GM12878 (cell line): ENCODE measurements around the gene FAM163B. TPM values are rescaled to one million over a fixed set of nuclear protein-coding genes. Genes with fewer than 3 reads are reported as not detected.

Source experiments
- ATAC-seq: fragments of 200-7000 bp; cut with Tn5 transposase; 3 replicates; pipeline ENCODE4 v1.9.1; 2020; ENCODE audit warnings: mild to moderate bottlenecking, moderate library complexity
- BruUV-seq: library from RNA; stranded (reverse); fragments of 400-500 nt; replicated peaks from 2 replicates; lab custom pipeline; 2021; lab: Mats Ljungman, UMichigan
- CTCF ChIA-PET: fragments of 300-600 bp; sonication (Branson Sonifier 250); formaldehyde crosslinking; extraction: SDS; loops from one replicate; lab custom pipeline; 2021; ENCODE audit warnings: inconsistent platforms; lab: Yijun Ruan, JAX
- POLR2A ChIA-PET: fragments of 350-600 bp; formaldehyde crosslinking; extraction: SDS; loops from one replicate; lab custom pipeline; 2021; ENCODE audit warnings: inconsistent platforms; lab: Charles Lee
- RAD21 ChIA-PET: fragments of 300-600 bp; sonication (Branson Sonifier 250); formaldehyde crosslinking; loops from one replicate; lab custom pipeline; 2023; ENCODE audit warnings: antibody characterized with exemption; ENCODE audit not compliant: unreplicated experiment; lab: Charles Lee
- SMC1A ChIA-PET: fragments of 300-600 bp; sonication (Branson Sonifier 250); formaldehyde crosslinking; loops from one replicate; lab custom pipeline; 2023; ENCODE audit not compliant: unreplicated experiment, uncharacterized antibody; lab: Charles Lee
- DNase-seq: peaks from one replicate; pipeline ENCODE4 v3.0.0-alpha.2; 2011; ENCODE audit warnings: low read depth, low spot score
- FAIRE-seq: peaks from 3 replicates; lab custom pipeline; 2011; peaks lifted over from hg19 to GRCh38; lab: Jason Lieb, UNC
- H2AFZ ChIP-seq: 2 replicates; pipeline ENCODE4 v1.6.0; 2011; ENCODE audit warnings: low read depth, low read length, control low read depth; ENCODE audit not compliant: control insufficient read depth
- H3K27ac ChIP-seq: 2 replicates; pipeline ENCODE4 v1.5.1; 2011; ENCODE audit warnings: control low read depth; ENCODE audit not compliant: control insufficient read depth, insufficient read depth
- H3K27me3 ChIP-seq, 2 experiments: replicated peaks in 1 of 2; 2 replicates each; pipeline versions ENCODE4 v1.6.0 to v1.6.1; 2011; ENCODE audit warnings: low read length in 1 of 2; ENCODE audit not compliant: control insufficient read depth in 2 of 2, insufficient read depth in 2 of 2
- H3K36me3 ChIP-seq, 2 experiments: 2 replicates each; pipeline ENCODE4 v1.5.1; 2011; ENCODE audit warnings: low read length in 1 of 2; ENCODE audit not compliant: control insufficient read depth in 2 of 2, insufficient read depth in 2 of 2
- H3K4me1 ChIP-seq: 2 replicates; pipeline ENCODE4 v1.6.1; 2011; ENCODE audit warnings: mild to moderate bottlenecking, low read length, moderate library complexity, mixed read lengths; ENCODE audit not compliant: control insufficient read depth, insufficient read depth
- H3K4me2 ChIP-seq: 2 replicates; pipeline ENCODE4 v1.6.0; 2011; ENCODE audit warnings: control low read depth; ENCODE audit not compliant: control insufficient read depth, insufficient read depth
- H3K4me3 ChIP-seq: fragments of 200-600 bp; sonication (generic); 2 replicates; pipeline ENCODE4 v1.5.1; 2016
- H3K79me2 ChIP-seq: 2 replicates; pipeline ENCODE4 v1.6.0; 2011; ENCODE audit warnings: low read length; ENCODE audit not compliant: control insufficient read depth, insufficient read depth
- H3K9ac ChIP-seq: 2 replicates; pipeline ENCODE4 v1.8.0; 2011; ENCODE audit warnings: low read length, control low read depth, mixed read lengths; ENCODE audit not compliant: control insufficient read depth, insufficient read depth
- H3K9me3 ChIP-seq: replicated peaks from 3 replicates; pipeline ENCODE4 v1.5.1; 2011; ENCODE audit warnings: mild to moderate bottlenecking, low read length; ENCODE audit not compliant: control insufficient read depth, insufficient read depth
- H4K20me1 ChIP-seq: 2 replicates; pipeline ENCODE4 v1.6.0; 2011; ENCODE audit not compliant: control insufficient read depth, insufficient read depth
- BRCA1 ChIP-seq: IDR thresholded peaks from 2 replicates; pipeline ENCODE4 v1.6.1; 2011; ENCODE audit warnings: low read depth, low read length, improper control_type of control experiment
- CEBPZ ChIP-seq: fragments of 150-350 bp; IDR thresholded peaks from 2 replicates; pipeline ENCODE4 v1.6.1; 2016; ENCODE audit warnings: low read depth, low read length
- KDM1A ChIP-seq: fragments of 200-600 bp; sonication (generic); IDR thresholded peaks from 2 replicates; pipeline ENCODE4 v1.6.1; 2016; ENCODE audit warnings: borderline replicate concordance
- REST ChIP-seq: IDR thresholded peaks from 2 replicates; pipeline ENCODE4 v1.6.1; 2012; ENCODE audit warnings: mild to moderate bottlenecking, low read depth, low read length
- SMARCA5 ChIP-seq: fragments of 450-650 bp; IDR thresholded peaks from 2 replicates; pipeline ENCODE4 v1.6.1; 2017; ENCODE audit warnings: mild to moderate bottlenecking
- SPI1 ChIP-seq: IDR thresholded peaks from 2 replicates; pipeline ENCODE4 v1.6.1; 2011; ENCODE audit warnings: low read depth, mild to moderate bottlenecking, low read length, moderate library complexity, borderline replicate concordance; ENCODE audit not compliant: insufficient read depth
- TCF3 ChIP-seq: IDR thresholded peaks from 2 replicates; pipeline ENCODE4 v1.6.1; 2012; ENCODE audit warnings: low read depth, mild to moderate bottlenecking, low read length, borderline replicate concordance; ENCODE audit not compliant: insufficient read depth
- ZBTB40 ChIP-seq: fragments of 450-650 bp; IDR thresholded peaks from 2 replicates; pipeline ENCODE4 v1.6.1; 2016; ENCODE audit warnings: mild to moderate bottlenecking, moderate library complexity, borderline replicate concordance
- WGBS: methylation state at CpG from one replicate; pipeline ENCODE4 v1.1.6; 2016; ENCODE audit warnings: low lambda C conversion rate; ENCODE audit not compliant: insufficient replicate concordance, insufficient coverage; ENCODE audit errors: missing lambda C conversion rate; 5-methylcytosine and 5-hydroxymethylcytosine counted together
- in situ Hi-C: fragments of 300-500 bp; cut with MboI; formaldehyde crosslinking; loops from 9 replicates; pipeline ENCODE4 v1.14.3; 2018; ENCODE audit warnings: mixed read lengths
- intact Hi-C: fragments of 100-400 bp; cut with micrococcal nuclease; formaldehyde crosslinking; loops from one replicate; pipeline ENCODE4 v1.14.2; 2022; ENCODE audit not compliant: unreplicated experiment
- polyA plus RNA-seq, 11 experiments: library from polyadenylated mRNA; depleted of rRNA in 4 of 11; unstranded in 6 of 11; stranded (reverse) in 5 of 11; fragments of >200 nt; fragmentation: Nextera tagmentation in 4 of 11; fragmentation: Illumina TruSeq in 1 of 11; extraction: Ambion mirVana in 4 of 11; extraction: Trizol in 1 of 11; gene quantifications; 1 replicate in 1 of 11; 2 replicates in 10 of 11; pipeline versions ENCODE4 v1.2.1 to v1.2.3, GENCODE V29; 2011 to 2016; ENCODE audit warnings: inconsistent platforms in 2 of 11, missing spikeins in 2 of 11, low read depth in 1 of 11
- total RNA-seq, 4 experiments: library from RNA; depleted of rRNA in 3 of 4; stranded (reverse); fragments of >200 nt in 3 of 4; fragmentation: Illumina TruSeq in 1 of 4; extraction: Trizol in 1 of 4; gene quantifications; 2 replicates each; pipeline versions ENCODE4 v1.2.1 to v1.2.3, GENCODE V29; 2013 to 2021

The FAM163B gene
- total and polyA plus RNA-seq, 10 of the 15 experiments (the other 5 are each of a cell fraction or from before 2014, with no cell fraction given) = not detected

- intact Hi-C loops (no loop called here), in situ Hi-C loops (no loop called here)
- H3K9me3 ChIP-seq = no peaks in the 10 kb centered on the region
- H3K4me2 ChIP-seq = no peak overlapping the region
- DNase-seq (no peak), ATAC-seq (no peak), FAIRE-seq (no peak)
- H4K20me1 ChIP-seq = no peaks in the 10 kb centered on the region
- CTCF ChIA-PET = no interaction called here
- H3K9ac ChIP-seq = no peak overlapping the region
- H3K4me3 ChIP-seq = no peak overlapping the region
- no peak overlapping the region for H3K27ac ChIP-seq
- H3K36me3 ChIP-seq = no peaks in the 10 kb centered on the region
- no peaks in the 10 kb centered on the region for H3K4me1 ChIP-seq
- TF ChIP-seq TCF3 = no peak
- no peak for TF ChIP-seq BRCA1
- TF ChIP-seq CEBPZ = no peak
- no peak for TF ChIP-seq SPI1
- no peak for TF ChIP-seq KDM1A
- TF ChIP-seq ZBTB40 = no peak
- TF ChIP-seq REST = no peak
- no peak for TF ChIP-seq SMARCA5
- H3K79me2 ChIP-seq = no peaks in the 10 kb centered on the region
- peaks cover 0 to 7% of the 10 kb centered on the region in 2 experiments; a peak in 2 of 4 replicates for H3K27me3 ChIP-seq
- POLR2A ChIA-PET = no interaction called here
- BruUV-seq = no TSS peak
- WGBS = 46% methylated on average over 23 of the region's 27 CpGs
- RAD21 ChIA-PET = no interaction called here
- no peak overlapping the region for H2AFZ ChIP-seq
- SMC1A ChIA-PET = no interaction called here
Observed at GRCh38 chr9:133632806-133633680, 23.9 kb upstream of the FAM163B start.
